ENCODE measurements around the gene PDE1C.
"Not testable (repeated sequence)": the region's sequence is repeated elsewhere in the genome, so short reads cannot be mapped to it uniquely, and the experiment has no call there.

The PDE1C gene

GRCh38 chr7:32091608-32092210 is 21.5 kb upstream of the PDE1C start:
- no peak for DNase-seq (ENCODE audit: low read depth)
- TF ChIP-seq CTCF (IDR thresholded peaks at IDR 0.05; ENCODE audit: low read depth, low read length, missing control alignments) = no peak
- H3K4me3 ChIP-seq (ENCODE audit: low read depth, low read length) = no peak overlapping the region

DNA sequence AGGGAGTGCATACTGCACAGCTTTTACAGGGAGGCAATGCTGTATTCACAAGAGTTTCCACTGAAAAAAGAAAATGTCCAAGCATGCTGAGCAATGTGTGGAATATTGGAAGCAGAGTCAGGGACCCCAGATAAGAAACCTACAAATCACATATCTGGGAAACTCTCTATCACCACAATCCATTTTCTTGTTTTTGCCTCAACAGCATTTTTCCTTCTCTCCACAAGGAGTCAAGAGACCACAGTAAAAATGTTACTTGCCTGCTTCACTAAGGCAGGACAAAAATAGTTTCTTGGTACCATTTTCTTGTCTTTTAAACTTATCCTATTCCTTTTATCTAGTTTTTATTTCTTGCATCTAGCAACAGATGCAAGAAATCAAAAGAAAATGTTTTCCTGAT is 19.5 kb upstream of the PDE1C start:
- no peak for TF ChIP-seq CTCF (IDR thresholded peaks at IDR 0.05; ENCODE audit: low read depth, low read length, missing control alignments)
- no peak overlapping the region for H3K4me3 ChIP-seq (ENCODE audit: low read depth, low read length)
- no peak for DNase-seq (ENCODE audit: low read depth)

DNA sequence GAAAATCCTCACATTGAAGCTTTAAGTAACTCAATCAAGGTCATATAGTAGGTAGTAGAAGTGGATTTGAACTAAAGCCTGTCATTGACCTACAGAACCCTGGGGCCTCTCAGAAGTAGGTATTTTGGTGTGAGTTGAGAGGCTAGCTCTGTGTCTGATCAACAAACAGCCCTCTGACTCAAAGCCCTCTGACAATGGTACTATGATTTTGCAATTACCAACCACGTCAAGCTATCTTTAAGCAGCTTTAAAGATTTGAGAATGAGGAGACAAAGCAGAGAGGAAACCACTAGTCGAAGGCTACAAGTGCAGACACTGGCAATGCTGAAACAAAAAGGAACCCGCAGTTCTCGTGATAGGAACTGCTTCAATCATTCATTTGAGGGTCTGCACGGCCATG is 19.0 kb upstream of the PDE1C start:
- DNase-seq (ENCODE audit: low read depth) = no peak
- H3K4me3 ChIP-seq (ENCODE audit: low read depth, low read length) = no peak overlapping the region
- TF ChIP-seq CTCF (IDR thresholded peaks at IDR 0.05; ENCODE audit: low read depth, low read length, missing control alignments) = no peak

DNA sequence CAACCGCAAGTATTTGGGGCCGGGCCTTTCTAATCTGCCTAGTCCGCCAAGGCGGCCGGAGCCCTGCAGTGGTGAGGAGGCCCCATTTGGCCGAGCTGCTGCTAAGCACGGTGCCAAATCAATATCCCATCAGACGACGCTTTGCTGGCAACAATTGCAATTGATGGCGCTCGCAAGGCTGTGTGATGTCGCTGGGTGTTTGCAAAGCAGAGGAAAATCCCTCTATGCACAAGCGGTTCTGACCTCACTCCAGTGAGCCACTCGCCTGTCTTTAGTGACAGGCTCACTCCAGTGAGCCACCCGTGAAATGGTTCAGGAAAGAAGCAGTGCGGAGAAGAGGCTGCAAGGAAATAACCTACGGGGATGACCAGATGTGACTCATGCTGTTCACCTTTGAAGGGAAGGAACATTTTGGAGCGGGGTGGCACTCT is 18.3 kb upstream of the PDE1C start:
- TF ChIP-seq CTCF (IDR thresholded peaks at IDR 0.05; ENCODE audit: low read depth, low read length, missing control alignments) = no peak
- no peak for DNase-seq (ENCODE audit: low read depth)
- no peak overlapping the region for H3K4me3 ChIP-seq (ENCODE audit: low read depth, low read length)

DNA sequence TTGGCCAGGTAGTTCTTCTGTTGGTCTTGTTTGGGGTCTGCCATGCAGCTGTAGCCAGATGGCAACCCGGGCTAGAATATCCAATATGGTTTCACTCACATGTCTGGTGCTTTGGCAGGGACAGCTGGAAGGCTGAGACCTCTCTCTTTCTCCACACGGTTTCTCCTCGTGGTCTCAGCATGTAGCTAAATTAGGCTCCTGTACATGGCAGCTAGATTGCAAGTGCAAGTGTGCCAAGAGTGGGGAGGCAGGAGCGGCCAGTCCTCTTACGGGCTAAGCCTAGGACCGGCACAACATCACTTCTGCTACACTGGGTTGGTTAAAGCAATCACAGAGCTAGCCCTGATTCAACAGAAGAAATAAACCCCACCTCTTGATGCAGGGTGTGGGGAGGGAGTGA is 9.3 kb upstream of the PDE1C start:
- DNase-seq (ENCODE audit: low read depth) = no peak
- no peak for TF ChIP-seq CTCF (IDR thresholded peaks at IDR 0.05; ENCODE audit: low read depth, low read length, missing control alignments)
- H3K4me3 ChIP-seq (ENCODE audit: low read depth, low read length) = no peak overlapping the region

GRCh38 chr7:32078824-32079223 is 8.6 kb upstream of the PDE1C start:
- no peak for TF ChIP-seq CTCF (IDR thresholded peaks at IDR 0.05; ENCODE audit: low read depth, low read length, missing control alignments)
- no peak overlapping the region for H3K4me3 ChIP-seq (ENCODE audit: low read depth, low read length)
- DNase-seq (ENCODE audit: low read depth) = no peak

DNA sequence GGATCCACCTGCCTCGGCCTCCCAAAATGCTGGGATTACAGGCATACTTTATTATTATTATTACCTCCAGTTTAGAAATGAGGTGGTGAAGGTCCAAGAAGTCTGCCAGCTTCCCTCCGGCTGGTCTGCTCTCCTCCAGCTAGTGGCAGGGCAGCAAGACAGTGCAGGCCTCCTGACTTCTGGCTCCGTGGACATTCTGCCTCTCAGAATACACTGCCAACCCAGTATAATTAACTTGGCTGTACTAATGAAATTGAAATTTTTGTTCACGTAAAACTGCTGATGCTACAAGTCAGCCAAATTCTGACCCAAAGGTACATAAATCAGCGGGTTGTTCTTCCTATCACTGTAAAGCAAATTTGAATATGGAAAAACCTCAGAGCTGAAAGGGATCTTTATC is 7.6 kb upstream of the PDE1C start:
- no peak for TF ChIP-seq CTCF (IDR thresholded peaks at IDR 0.05; ENCODE audit: low read depth, low read length, missing control alignments)
- DNase-seq (ENCODE audit: low read depth) = no peak
- no peak overlapping the region for H3K4me3 ChIP-seq (ENCODE audit: low read depth, low read length)

DNA sequence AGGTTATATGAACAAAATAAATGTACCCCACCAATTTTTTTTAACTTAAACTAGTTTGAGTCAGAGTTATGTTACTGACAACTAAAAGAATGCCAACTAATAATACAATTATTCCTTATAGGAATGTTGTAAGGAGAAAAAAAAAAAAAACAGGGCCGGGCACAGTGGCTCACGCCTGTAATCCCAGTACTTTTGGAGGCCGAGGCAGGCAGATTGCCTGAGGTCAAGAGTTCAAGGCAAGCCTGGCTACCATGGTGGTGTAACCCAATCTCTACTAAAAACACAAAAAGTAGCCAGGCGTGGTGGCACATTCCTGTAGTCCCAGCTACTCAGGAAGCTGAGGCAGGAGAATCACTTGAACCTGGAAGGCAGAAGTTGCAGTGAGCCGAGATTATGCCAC is 6.6 kb upstream of the PDE1C start:
- DNase-seq (ENCODE audit: low read depth); H3K4me3 ChIP-seq (ENCODE audit: low read depth, low read length): not testable (repeated sequence)
